Stimulated activated CD8-positive, alpha-beta memory T cell treated with anti-CD3 and anti-CD28 coated beads, Interleukin-15, amount 100 ng/mL, for 1 hour (primary cell): ENCODE data around the gene E2F2.
A peak's percentile ranks its signal among the peaks of the same experiment; 100 is the strongest.

Experiments
- DNase-seq: peaks from one replicate; pipeline ENCODE4 v3.0.0-alpha.2; 2020; ENCODE audit warnings: low read depth

Gene E2F2

GRCh38 chr1:23530747-23531561 is at the start of gene E2F2:
Gene E2F2, minus strand, starts transcription at chr1:23531233. Its CDS starts 440 bp downstream, at chr1:23530793.
- DNase-seq = peak; percentile 58

- no peak for DNase-seq
These were observed 47.9 kb upstream of the E2F2 start for GRCh38 chr1:23578997-23579363.

DNA sequence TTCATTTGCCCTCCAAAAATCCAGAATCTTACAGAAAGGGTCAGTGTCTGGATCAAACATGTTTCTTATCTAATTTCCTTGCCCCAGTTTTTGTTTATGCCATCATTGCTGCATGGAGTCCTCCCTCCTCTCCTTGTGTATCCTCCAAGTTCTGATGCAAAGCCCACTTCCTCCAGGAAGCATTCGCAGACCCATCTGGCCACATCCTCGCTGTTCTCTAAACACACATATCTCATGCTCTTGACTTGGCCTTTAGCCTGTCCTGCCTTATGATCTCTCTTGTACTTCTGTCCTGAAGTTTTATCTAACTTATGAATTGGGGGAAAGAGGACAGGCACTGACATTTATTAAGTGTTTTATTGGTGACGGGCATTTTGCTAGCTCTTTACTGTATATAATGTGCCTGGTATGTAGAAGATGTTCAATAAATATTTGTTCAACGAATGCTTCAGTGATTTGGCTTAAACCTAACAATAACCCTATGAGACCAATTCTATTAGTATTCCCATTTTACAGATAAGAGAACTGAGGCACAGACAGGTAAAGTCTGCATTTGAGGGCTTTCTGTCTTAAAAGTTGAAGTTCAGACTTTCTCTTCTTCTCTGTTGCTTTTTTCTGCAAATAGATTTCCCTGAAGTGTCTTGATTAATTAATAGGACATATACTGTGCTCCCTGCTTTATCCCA is 47.4 kb upstream of the E2F2 start:
- no peak for DNase-seq

DNA sequence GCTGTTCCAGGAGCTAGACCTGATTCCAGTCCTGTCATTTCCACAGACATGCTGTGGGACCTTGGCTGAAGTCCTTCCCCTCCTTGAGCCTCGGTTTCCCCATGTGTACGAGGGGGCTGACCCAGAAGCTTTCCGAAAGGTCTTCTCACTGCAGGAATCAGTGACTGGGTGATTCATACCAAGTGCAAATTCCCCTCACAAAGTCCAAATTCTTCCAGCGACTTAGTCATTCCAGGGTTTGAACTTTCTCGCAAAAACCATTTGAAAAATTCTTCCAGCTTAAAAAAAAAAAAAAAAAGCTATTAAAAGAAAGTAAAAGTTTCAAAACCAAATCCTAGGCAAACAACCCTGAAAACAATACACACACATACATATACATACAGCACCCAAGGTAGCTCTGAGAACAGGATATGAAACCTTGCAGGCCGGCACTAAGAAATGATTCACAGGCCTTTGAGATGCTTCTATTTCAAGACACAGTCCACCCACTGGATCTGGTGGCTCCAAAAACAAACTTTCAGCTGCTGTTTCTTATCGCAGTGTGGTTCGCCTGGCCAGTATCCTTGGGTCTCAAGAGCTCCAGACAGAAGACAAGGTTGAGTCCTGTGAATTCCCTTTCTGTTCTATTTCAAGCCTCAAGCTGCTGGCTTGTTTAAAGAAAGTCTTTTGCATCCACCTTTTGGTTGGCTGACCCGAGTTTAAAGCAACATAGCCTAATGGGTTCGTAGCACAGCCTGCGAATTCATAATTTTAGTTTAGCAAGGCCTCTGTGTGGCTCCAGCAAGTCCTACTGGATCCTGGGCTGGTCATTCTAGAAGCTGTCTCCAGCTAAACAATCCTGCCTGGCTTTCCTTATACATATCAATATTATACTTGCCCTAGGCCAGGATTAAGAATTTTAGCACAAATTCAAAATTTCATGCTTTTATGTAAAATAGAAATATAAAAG is 46.3 kb upstream of the E2F2 start:
- DNase-seq = no peak

DNA sequence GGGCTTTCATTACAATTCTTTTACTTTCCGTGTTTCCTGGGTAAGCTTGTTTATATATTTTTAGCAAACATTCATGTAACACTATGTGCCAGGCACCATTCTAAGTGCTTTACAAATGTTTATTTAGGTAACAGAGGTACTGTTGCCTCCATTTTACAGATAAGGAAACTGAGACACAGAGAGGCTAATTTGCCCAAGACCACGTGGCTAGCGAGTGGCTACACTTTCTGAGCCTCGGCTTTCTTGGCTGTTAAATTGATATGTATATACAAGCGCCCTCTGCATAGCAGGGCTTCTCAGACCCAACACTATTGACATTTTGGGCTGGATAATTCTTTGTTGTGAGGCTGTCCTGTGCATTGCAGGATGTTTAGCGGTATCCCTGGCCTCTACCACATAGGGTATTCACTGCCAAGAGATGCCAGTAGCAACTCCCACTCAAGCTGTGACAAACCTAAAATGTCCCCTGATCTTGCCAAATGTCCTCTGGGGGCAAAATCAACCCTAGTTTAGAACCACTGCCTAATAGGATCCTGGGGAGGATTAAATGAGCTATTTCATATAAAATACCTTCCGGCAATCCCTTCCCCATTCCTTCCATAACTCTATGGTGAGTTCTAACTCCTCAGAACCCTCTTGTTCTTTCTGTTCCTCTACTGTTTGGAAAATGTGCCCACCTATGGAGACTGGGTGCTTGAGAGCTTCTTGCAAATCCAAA is 45.5 kb upstream of the E2F2 start:
- no peak for DNase-seq

DNA sequence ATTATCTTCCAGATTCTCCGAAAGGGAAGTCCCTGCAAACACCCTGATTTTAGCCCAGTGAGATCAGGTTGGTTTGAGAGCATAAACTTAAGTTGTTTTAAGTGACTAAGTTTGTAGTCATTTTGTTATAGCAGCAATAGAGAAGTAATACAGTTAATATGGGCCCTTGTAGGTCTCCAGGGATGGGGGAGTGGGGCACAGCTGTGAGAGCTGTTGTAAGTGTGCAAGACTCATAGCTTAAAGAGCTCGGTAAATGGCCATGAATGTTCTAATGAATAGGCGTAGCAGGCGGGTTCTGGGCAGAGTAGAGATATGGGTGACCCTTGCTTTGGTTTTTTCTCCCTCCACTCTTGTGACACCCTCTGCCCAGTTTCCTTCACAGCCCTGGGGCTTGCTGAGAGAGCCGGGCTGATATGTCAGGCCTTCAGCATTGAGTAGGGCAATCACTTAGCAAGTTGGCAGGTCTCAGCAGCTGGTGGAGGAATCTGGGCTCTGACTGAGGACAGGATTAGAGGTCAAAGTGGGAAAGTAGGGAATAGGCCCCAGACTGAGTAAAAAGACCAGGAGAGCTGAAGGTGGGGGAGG is 44.3 kb upstream of the E2F2 start:
- DNase-seq = no peak

GRCh38 chr1:23574265-23574754 is 43.3 kb upstream of the E2F2 start:
- DNase-seq = no peak

- DNase-seq = no peak
These were observed 42.6 kb upstream of the E2F2 start for GRCh38 chr1:23573574-23574182.

- no peak for DNase-seq
These were observed 40.4 kb upstream of the E2F2 start for GRCh38 chr1:23571465-23571864.

DNA sequence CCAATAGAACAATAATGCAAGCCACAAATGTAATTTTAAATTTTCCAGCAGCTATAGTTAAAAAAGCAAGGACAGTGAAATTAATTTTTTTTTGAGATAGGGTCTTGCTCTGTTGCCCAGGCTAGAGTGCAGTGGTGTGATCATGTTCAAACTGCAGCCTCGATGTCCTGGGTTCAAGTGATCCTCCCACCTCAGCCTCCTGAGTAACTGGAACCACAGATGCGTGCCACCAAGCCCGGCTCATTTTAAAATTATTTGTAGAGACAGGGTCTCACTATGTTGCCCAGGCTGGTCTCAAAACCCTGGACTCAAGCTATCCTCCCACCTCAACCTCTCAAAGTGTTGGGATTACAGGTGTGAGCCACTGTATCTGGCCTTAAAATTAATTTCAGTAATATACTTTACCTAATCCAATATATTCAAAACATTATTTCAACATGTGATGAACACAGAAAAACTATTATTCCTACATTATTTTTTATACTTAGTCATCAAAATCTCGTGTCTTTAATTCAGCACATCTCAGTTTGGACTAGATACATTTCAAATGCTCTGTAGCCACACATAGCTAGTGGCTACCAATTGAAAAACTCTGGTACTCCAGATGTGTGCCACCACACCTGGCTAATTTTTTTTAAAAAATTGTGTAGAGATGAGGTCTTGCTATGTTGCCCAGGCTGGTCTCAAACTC is 39.1 kb upstream of the E2F2 start:
- DNase-seq = no peak

GRCh38 chr1:23568608-23569383 is 37.8 kb upstream of the E2F2 start:
- no peak for DNase-seq

DNA sequence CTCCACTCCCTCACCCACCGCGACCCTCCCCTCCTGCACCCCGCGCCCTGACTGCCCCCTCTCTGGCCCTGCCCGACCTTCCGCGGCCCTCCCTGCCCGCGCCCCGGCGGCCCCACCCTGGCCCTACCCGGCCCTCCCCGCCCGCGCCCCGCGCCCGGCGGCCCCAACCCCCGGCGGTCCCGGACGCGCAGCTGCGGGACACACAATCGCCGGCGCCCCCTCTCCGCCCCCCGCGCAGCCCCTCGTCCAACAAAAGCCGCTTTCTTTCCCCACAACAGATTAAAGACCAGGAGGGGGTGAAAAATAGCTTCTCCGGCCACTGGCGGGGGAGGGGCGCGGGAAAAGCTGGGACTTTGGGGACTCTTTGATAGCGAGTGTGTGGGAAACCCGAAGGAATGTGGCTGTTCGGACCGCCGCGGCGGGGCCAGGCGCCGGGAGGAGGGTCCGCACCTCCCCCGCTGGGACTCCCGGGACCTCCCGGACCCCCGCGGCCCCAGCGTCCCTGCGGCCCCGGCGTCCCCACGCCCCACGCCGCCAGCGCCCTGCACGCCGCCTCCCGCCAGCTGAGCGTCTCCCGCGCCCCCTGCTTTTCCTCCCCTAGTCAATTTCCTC is 37.1 kb upstream of the E2F2 start:
- DNase-seq = no peak

- no peak for DNase-seq
These were observed 36.6 kb upstream of the E2F2 start for GRCh38 chr1:23567629-23567995.

DNA sequence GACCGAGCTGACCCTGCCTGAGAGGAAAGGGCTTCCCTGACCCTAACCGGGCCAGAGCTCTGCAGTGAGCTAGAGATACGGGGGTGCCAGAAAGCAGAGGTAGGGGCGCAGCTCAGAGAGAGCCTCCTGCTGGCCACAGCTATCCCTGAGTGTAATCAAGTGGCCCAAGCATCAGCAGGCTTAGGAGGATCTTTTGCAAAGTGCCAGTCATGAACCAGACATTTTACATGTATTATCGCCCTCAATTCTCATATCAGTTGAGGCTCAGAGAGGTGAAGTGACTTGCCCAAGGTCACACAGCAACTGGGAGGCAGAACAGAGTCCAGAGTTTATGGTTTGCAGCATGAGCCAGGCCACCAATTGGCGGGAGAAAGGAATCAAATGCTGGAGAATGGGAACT is 35.3 kb upstream of the E2F2 start:
- DNase-seq = no peak

DNA sequence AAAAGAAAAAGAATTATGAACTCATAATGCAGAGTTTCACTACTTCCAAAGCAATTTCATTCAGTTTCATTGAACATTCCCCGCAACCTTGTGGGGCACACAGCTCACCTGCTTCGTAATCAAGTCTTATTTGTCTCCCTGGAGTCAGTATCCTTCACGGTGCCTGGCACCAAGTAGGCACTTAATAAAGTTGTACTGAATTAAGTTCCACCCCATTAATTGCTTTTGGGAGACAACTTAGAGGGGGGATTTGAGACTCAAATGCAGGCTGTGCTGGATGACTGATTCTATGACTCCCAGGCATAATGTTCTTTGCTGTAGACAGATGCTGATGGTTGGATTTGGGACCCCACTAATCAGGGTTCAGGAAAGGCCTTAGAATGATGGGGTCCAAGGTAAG is 34.7 kb upstream of the E2F2 start:
- DNase-seq = no peak

GRCh38 chr1:23564529-23565122 is 33.6 kb upstream of the E2F2 start:
- DNase-seq = no peak

GRCh38 chr1:23563755-23564374 is 32.8 kb upstream of the E2F2 start:
- DNase-seq = no peak

DNA sequence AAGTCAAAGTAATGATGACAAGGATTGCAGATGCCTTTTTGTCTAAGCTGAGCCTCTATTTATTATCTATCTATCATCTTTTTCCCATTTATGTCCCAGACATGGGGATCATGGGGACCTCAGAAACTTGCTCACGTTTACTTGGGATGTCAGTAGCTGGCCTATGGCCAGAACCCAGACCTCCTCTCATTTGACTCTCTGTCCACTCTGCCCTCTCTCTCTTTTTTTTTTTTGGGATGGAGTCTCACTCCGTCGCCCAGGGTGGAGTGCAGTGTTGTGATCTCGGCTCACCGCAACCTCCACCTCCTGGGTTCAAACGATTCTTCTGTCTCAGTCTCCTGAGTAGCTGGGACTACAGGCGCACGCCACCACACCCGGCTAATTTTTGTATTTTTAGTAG is 32.0 kb upstream of the E2F2 start:
- DNase-seq = no peak
